ENCODE results near the gene UPB1. TPM values are rescaled to one million over a fixed set of nuclear protein-coding genes. Genes with fewer than 3 reads are reported as not detected.
A peak's percentile ranks its signal among the peaks of the same experiment; 100 is the strongest.
"Not testable (repeated sequence)": the region's sequence is repeated elsewhere in the genome, so short reads cannot be mapped to it uniquely, and the experiment has no call there.

Gene UPB1
- total and polyA plus RNA-seq, 11 donors = 0.24 to 1.9 (median 0.80) TPM

- H3K4me1 ChIP-seq = peaks cover 0 to 36% (median 5%) of the 10 kb centered on the region in 12 donors
- H3K27me3 ChIP-seq = no peaks in the 10 kb centered on the region
- intact Hi-C loops (cut with DNase I) = loop anchor here in 4 of 10 donors (5.0 to 10.0 kb wide), 3 partner anchors 159 to 164 kb away; no protein-coding TSS in a partner anchor
- DNase-seq (no peak), ATAC-seq (no peak)
- no peaks in the 10 kb centered on the region for H3K36me3 ChIP-seq
- H3K9me3 ChIP-seq = no peaks in the 10 kb centered on the region
- 75 to 86% (median 79%) methylated on average over 2 of the region's 2 CpGs for WGBS, 4 donors
- TF ChIP-seq CTCF (IDR thresholded peaks at IDR 0.05) (no peak), POLR2A (IDR thresholded peaks at IDR 0.05) (no peak)
- H3K4me3 ChIP-seq = no peak overlapping the region
- no peak overlapping the region for H3K27ac ChIP-seq
Observed at GRCh38 chr22:24486501-24486921, 8.6 kb upstream of the UPB1 start.

- no peak for ATAC-seq
- Histone ChIP-seq H3K9me3 (no peaks in the 10 kb centered on the region), H3K27ac (no peak overlapping the region), H3K27me3 (peaks cover 0 to under 1% (median 0%) of the 10 kb centered on the region in 9 donors), H3K36me3 (no peaks in the 10 kb centered on the region), H3K4me3 (no peak overlapping the region), H3K4me1 (peaks cover 0 to 12% (median 0%) of the 10 kb centered on the region in 12 donors)
- TF ChIP-seq CTCF (IDR thresholded peaks at IDR 0.05) (no peak), POLR2A (IDR thresholded peaks at IDR 0.05) (no peak)
- 47 to 75% (median 62%) methylated on average over 2 of the region's 2 CpGs for WGBS, 4 donors
- intact Hi-C loops (cut with DNase I) = loop anchor here in 4 of 10 donors (5.0 to 10.0 kb wide), 3 partner anchors 162 to 167 kb away; no protein-coding TSS in a partner anchor
- DNase-seq = no peak
Observed at GRCh38 chr22:24489011-24489410, 6.1 kb upstream of the UPB1 start.

GRCh38 chr22:24489434-24489833, 5.7 kb upstream of the UPB1 start:
- 97 to 100% (median 99%) methylated on average over 1 of the region's 1 CpG for WGBS, 4 donors
- not testable (repeated sequence) for H3K4me3 ChIP-seq, H3K27me3 ChIP-seq, H3K36me3 ChIP-seq, ATAC-seq, H3K27ac ChIP-seq, DNase-seq, H3K9me3 ChIP-seq
- H3K4me1 ChIP-seq = peaks cover 0 to 11% (median 0%) of the 10 kb centered on the region in 12 donors
- intact Hi-C loops (cut with DNase I) = loop anchor here in 4 of 10 donors (5.0 to 10.0 kb wide), 3 partner anchors 162 to 167 kb away; no protein-coding TSS in a partner anchor

GRCh38 chr22:24492391-24492790, 2.7 kb upstream of the UPB1 start:
- DNase-seq = no peak
- H3K27me3 ChIP-seq = peaks cover 0 to 19% (median 0%) of the 10 kb centered on the region in 9 donors
- H3K36me3 ChIP-seq = no peaks in the 10 kb centered on the region
- H3K9me3 ChIP-seq = no peaks in the 10 kb centered on the region
- no peak for ATAC-seq
- H3K27ac ChIP-seq = no peak overlapping the region
- TF ChIP-seq POLR2A (IDR thresholded peaks at IDR 0.05) (no peak), CTCF (IDR thresholded peaks at IDR 0.05) (no peak)
- 86 to 90% (median 86%) methylated on average over 3 of the region's 3 CpGs for WGBS, 4 donors
- H3K4me3 ChIP-seq = no peak overlapping the region
- H3K4me1 ChIP-seq = peaks cover 0 to 8% (median 0%) of the 10 kb centered on the region in 12 donors
- intact Hi-C loops (cut with DNase I) = no loop called here

GRCh38 chr22:24494167-24494527, 985 bp upstream of the UPB1 start:
- TF ChIP-seq POLR2A (IDR thresholded peaks at IDR 0.05) (no peak), CTCF (IDR thresholded peaks at IDR 0.05) (no peak)
- peak overlapping the region in 11 of 12 donors; percentile 2 to 45 (median 33) for H3K4me3 ChIP-seq
- 43 to 55% (median 54%) methylated on average over 21 of the region's 21 CpGs for WGBS, 4 donors
- H3K9me3 ChIP-seq = no peaks in the 10 kb centered on the region
- no peak overlapping the region for H3K27ac ChIP-seq
- H3K36me3 ChIP-seq = no peaks in the 10 kb centered on the region
- ATAC-seq = peak; percentile 9 to 41 (median 21)
- intact Hi-C loops (cut with DNase I) = no loop called here
- peaks cover 0 to 19% (median 0%) of the 10 kb centered on the region in 9 donors for H3K27me3 ChIP-seq
- no peak for DNase-seq
- peaks cover 0 to 8% (median 0%) of the 10 kb centered on the region in 12 donors for H3K4me1 ChIP-seq
